ENCODE results near the gene RAB41.

Gene RAB41

DNA sequence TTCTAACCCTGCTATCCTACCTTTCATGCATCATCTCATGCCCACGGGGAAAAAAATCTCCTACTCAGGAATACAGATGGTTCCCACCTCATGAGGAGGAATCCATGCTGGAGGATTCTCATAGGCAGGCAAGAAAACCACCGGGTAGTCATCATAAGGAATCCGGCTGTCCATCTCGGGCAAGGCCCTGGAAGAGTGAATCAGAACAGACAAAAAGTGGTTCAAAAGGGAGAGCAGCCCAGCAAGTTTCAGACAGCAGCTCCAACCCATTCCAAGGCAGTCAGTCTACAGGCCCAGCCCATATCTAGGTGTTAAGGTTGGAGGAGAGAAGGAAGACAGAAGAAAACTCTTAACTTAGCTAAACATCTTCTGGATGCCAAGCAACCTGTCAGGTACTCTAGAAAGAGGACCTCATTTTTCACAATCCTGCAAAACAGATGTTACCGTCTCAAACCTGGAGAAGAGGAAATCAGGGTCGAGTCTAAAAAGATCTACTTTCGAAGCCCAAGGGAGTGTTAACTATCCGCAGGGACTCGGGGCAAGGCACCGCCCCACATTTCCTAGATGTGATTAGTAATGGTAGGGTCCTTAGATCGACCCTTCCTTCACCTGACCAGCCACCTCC lies 7.3 kb downstream of the RAB41 start:
- DNase-seq (ENCODE audit: low read depth) = no peak
- peak overlapping the region; percentile 72 for H3K4me3 ChIP-seq (ENCODE audit: control insufficient read depth, low read depth, low read length)
- TF ChIP-seq, protein P1, sequence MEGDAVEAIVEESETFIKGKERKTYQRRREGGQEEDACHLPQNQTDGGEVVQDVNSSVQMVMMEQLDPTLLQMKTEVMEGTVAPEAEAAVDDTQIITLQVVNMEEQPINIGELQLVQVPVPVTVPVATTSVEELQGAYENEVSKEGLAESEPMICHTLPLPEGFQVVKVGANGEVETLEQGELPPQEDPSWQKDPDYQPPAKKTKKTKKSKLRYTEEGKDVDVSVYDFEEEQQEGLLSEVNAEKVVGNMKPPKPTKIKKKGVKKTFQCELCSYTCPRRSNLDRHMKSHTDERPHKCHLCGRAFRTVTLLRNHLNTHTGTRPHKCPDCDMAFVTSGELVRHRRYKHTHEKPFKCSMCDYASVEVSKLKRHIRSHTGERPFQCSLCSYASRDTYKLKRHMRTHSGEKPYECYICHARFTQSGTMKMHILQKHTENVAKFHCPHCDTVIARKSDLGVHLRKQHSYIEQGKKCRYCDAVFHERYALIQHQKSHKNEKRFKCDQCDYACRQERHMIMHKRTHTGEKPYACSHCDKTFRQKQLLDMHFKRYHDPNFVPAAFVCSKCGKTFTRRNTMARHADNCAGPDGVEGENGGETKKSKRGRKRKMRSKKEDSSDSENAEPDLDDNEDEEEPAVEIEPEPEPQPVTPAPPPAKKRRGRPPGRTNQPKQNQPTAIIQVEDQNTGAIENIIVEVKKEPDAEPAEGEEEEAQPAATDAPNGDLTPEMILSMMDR (IDR thresholded peaks at IDR 0.05; ENCODE audit: control insufficient read depth, insufficient read depth, low read depth, low read length, missing control alignments) = no peak

GRCh38 chrX:70289793-70290770 lies 8.1 kb downstream of the RAB41 start, which contains the start of the genes KIF4A and PDZD11:
Gene KIF4A (plus strand): TSS chrX:70290104. CDS start chrX:70290459, 355 bp downstream.
Gene PDZD11 (minus strand): TSS chrX:70289927. CDS start chrX:70289341, 586 bp downstream.
- TF ChIP-seq, protein P1 (IDR thresholded peaks at IDR 0.05; ENCODE audit: control insufficient read depth, insufficient read depth, low read depth, low read length, missing control alignments) = no peak
- DNase-seq (ENCODE audit: low read depth) = peak; percentile 35
- peak within 1 kb of the TSS; percentile 72 for H3K4me3 ChIP-seq (ENCODE audit: control insufficient read depth, low read depth, low read length)

DNA sequence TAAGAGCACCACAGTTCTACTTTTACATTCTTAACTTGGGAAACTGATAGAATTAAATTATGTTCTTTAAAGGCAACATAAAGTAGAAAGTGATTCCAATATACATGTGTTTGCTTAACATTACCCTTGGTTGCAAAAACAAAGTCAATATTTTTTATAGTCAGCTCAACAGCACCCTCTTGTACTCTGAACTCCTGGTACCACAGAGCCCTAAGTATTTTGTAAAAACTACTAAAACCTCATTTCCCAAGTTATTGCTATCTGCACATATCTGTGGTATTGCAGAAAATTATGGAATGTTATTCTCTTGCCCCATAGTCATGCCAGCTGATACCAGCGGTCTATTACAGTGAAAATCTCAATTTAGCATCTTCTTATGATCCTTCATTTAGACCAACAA lies 10.8 kb downstream of the RAB41 start:
- H3K4me3 ChIP-seq (ENCODE audit: control insufficient read depth, low read depth, low read length) = no peak overlapping the region
- TF ChIP-seq, protein P1 (IDR thresholded peaks at IDR 0.05; ENCODE audit: control insufficient read depth, insufficient read depth, low read depth, low read length, missing control alignments) = no peak
- DNase-seq (ENCODE audit: low read depth) = no peak

DNA sequence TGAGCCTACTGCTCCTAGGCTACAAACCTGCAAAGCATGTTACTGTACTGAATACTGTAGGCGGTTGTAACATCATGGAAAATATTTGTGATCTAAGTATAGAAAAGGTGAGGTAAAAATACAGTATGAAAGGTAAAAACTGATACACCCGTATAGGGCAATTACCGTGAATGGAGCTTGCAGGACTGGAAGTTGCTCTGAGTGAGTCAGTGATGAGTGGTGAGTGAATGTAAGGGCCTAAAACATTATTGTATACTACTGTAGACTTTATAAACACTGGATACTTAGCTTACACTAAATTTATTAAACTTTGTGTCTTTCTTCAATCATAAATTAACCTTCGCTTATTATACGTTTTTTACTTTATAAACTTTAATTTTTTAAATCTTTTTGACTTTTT lies 11.6 kb downstream of the RAB41 start:
- TF ChIP-seq, protein P1 (IDR thresholded peaks at IDR 0.05; ENCODE audit: control insufficient read depth, insufficient read depth, low read depth, low read length, missing control alignments) = no peak
- H3K4me3 ChIP-seq (ENCODE audit: control insufficient read depth, low read depth, low read length) = no peak overlapping the region
- DNase-seq (ENCODE audit: low read depth) = no peak

DNA sequence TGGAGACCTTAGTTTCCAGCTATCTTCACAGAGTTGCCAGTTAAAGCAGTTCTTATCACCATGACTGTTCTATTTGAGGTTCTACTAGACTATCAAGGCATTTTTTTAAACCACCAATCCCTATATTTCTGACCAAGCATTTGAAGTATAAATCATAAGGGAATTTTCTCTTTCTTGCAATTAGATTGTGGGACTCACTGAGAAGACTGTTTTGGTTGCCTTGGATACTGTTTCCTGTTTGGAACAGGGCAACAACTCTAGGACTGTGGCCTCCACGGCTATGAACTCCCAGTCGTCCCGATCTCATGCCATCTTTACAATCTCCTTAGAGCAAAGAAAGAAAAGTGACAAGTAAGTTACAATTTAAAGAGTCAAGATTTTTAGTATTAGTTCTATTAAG lies 19.7 kb downstream of the RAB41 start:
- DNase-seq (ENCODE audit: low read depth) = no peak
- no peak overlapping the region for H3K4me3 ChIP-seq (ENCODE audit: control insufficient read depth, low read depth, low read length)
- TF ChIP-seq, protein P1 (IDR thresholded peaks at IDR 0.05; ENCODE audit: control insufficient read depth, insufficient read depth, low read depth, low read length, missing control alignments) = no peak

- TF ChIP-seq, protein P1 (IDR thresholded peaks at IDR 0.05; ENCODE audit: control insufficient read depth, insufficient read depth, low read depth, low read length, missing control alignments) = no peak
- no peak for DNase-seq (ENCODE audit: low read depth)
- H3K4me3 ChIP-seq (ENCODE audit: control insufficient read depth, low read depth, low read length) = no peak overlapping the region
These were observed 31.5 kb downstream of the RAB41 start for GRCh38 chrX:70313503-70313902.

All from AG09309 (cell line).